Measurements from ENCODE around the gene PGM5.
"Not testable (repeated sequence)": the region's sequence is repeated elsewhere in the genome, so short reads cannot be mapped to it uniquely, and the experiment has no call there.

- TF ChIP-seq, protein P1, sequence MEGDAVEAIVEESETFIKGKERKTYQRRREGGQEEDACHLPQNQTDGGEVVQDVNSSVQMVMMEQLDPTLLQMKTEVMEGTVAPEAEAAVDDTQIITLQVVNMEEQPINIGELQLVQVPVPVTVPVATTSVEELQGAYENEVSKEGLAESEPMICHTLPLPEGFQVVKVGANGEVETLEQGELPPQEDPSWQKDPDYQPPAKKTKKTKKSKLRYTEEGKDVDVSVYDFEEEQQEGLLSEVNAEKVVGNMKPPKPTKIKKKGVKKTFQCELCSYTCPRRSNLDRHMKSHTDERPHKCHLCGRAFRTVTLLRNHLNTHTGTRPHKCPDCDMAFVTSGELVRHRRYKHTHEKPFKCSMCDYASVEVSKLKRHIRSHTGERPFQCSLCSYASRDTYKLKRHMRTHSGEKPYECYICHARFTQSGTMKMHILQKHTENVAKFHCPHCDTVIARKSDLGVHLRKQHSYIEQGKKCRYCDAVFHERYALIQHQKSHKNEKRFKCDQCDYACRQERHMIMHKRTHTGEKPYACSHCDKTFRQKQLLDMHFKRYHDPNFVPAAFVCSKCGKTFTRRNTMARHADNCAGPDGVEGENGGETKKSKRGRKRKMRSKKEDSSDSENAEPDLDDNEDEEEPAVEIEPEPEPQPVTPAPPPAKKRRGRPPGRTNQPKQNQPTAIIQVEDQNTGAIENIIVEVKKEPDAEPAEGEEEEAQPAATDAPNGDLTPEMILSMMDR (IDR thresholded peaks at IDR 0.05) = not testable (repeated sequence)
- TF ChIP-seq POLR2AphosphoS5, POLR2A (IDR thresholded peaks at IDR 0.05): not testable (repeated sequence)
Observed at GRCh38 chr9:68383894-68384293, 27.5 kb downstream of the PGM5 start.

All from gastroesophageal sphincter (tissue), 3 donors.